SK-N-SH (cell line): Measurements from ENCODE around the gene DLD.

Experiments used
- CTCF ChIP-seq: fragments of 200-600 bp; sonication (generic); IDR thresholded peaks from 2 replicates; pipeline ENCODE4 v1.6.1; 2017; ENCODE audit warnings: antibody characterized with exemption, mild to moderate bottlenecking, moderate library complexity
- EP300 ChIP-seq, 2 experiments: IDR thresholded peaks; 2 replicates each; pipeline versions ENCODE4 v1.4.0 to v1.6.1; 2012; ENCODE audit warnings: borderline replicate concordance in 1 of 2, low read depth in 1 of 2, low read length in 1 of 2
- FOXJ3 ChIP-seq: sonication (generic); formaldehyde crosslinking; IDR thresholded peaks from 2 replicates; pipeline ENCODE4 v1.5.1; 2020; ENCODE audit warnings: mild to moderate bottlenecking, missing genetic modification reagents
- POLR2AphosphoS5 ChIP-seq: IDR thresholded peaks from 2 replicates; pipeline ENCODE4 v1.6.1; 2012; ENCODE audit warnings: low read depth, low read length
- REST ChIP-seq: IDR thresholded peaks from 2 replicates; pipeline ENCODE4 v1.6.1; 2012; ENCODE audit warnings: mild to moderate bottlenecking, low read depth, low read length, moderate library complexity
- RXRA ChIP-seq: IDR thresholded peaks from 2 replicates; pipeline ENCODE4 v1.4.0; 2012; ENCODE audit warnings: low read depth, mild to moderate bottlenecking, borderline replicate concordance
- TAF1 ChIP-seq: IDR thresholded peaks from 2 replicates; pipeline ENCODE4 v1.6.1; 2012; ENCODE audit warnings: low read depth, mild to moderate bottlenecking, low read length, moderate library complexity, borderline replicate concordance
- TCF12 ChIP-seq: IDR thresholded peaks from 2 replicates; pipeline ENCODE4 v1.4.0; 2012
- TEAD4 ChIP-seq: IDR thresholded peaks from 2 replicates; pipeline ENCODE4 v1.4.0; 2012; ENCODE audit warnings: mild to moderate bottlenecking, borderline replicate concordance; ENCODE audit not compliant: insufficient read depth

- TF ChIP-seq CTCF (peak; percentile 97), TEAD4 (no peak), FOXJ3 (CRISPR knock-in tag) (no peak), POLR2AphosphoS5 (no peak), TCF12 (no peak), EP300 (IDR thresholded peaks at IDR 0.05; ENCODE audit: borderline replicate concordance in 1 of 2, low read depth in 1 of 2, low read length in 1 of 2) (0 out of 4 replicates have a peak, but pooled peaks of 1 of the 2 experiments have one; percentile 29), TAF1 (no peak), REST (no peak), RXRA (no peak)
Measured at GRCh38 chr7:107874605-107875446, 16.2 kb upstream of the DLD start.
